ENCODE measurements around the gene WDFY4. TPM values are rescaled to one million over a fixed set of nuclear protein-coding genes. Genes with fewer than 3 reads are reported as not detected.

WDFY4 gene
- total RNA-seq, 6 experiments from 2014 or later, result not detected

DNA sequence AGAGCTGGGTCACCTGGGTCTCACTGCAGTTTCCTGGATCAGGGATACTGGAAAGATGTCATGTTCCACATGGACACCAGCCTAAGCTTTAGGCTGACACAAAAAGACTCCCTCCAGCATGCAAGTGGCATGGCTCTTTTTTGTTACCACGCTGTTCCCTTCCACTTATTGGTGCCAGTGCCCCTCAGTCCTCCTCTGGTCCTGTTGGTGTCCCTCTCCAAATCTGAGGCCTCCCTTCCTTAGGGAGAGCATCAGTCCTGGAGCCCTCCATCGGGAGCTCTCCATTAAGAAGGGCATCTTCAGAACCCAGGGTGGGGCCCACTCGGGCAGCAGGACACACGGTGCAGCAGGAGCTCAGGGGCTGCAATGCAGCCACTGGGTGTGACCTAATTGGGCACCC is 331.0 kb downstream of the WDFY4 start:
- Mint-ChIP-seq H3K27ac (no peak overlapping the region), H3K36me3 (ENCODE audit: low read depth) (no peaks in the 10 kb centered on the region), H3K27me3 (ENCODE audit: insufficient read depth) (peaks cover 8% of the 10 kb centered on the region), H3K9me3 (no peaks in the 10 kb centered on the region; the same call in 1 of the 2 replicates), H3K4me1 (ENCODE audit: low read depth) (no peaks in the 10 kb centered on the region), H3K4me3 (no peak overlapping the region)
- DNase-seq, result no peak
- TF ChIP-seq, protein P1, sequence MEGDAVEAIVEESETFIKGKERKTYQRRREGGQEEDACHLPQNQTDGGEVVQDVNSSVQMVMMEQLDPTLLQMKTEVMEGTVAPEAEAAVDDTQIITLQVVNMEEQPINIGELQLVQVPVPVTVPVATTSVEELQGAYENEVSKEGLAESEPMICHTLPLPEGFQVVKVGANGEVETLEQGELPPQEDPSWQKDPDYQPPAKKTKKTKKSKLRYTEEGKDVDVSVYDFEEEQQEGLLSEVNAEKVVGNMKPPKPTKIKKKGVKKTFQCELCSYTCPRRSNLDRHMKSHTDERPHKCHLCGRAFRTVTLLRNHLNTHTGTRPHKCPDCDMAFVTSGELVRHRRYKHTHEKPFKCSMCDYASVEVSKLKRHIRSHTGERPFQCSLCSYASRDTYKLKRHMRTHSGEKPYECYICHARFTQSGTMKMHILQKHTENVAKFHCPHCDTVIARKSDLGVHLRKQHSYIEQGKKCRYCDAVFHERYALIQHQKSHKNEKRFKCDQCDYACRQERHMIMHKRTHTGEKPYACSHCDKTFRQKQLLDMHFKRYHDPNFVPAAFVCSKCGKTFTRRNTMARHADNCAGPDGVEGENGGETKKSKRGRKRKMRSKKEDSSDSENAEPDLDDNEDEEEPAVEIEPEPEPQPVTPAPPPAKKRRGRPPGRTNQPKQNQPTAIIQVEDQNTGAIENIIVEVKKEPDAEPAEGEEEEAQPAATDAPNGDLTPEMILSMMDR (IDR thresholded peaks at IDR 0.05), result no peak

DNA sequence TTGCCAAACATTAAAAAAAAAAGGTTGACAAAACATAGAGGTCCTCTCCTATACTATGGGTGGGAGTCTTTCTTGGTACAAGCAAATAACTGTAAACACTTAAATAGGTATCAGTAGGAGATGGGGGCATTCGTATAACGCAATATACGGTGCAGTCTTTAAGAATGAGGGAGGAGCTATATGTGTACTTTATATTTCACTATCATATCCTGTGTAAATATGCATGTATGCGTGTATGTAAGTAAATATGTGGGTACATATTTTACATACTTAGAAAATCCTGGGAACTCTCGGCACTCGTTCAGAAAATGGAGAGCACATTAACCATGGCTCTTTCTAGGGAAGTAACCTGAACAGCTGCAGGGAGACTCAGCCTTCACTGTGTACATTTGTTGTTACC is 337.0 kb downstream of the WDFY4 start:
- H3K36me3 Mint-ChIP-seq (ENCODE audit: low read depth), result no peaks in the 10 kb centered on the region
- no peak for DNase-seq
- TF ChIP-seq, protein P1 (IDR thresholded peaks at IDR 0.05), result no peak
- H3K4me1 Mint-ChIP-seq (ENCODE audit: low read depth), result no peaks in the 10 kb centered on the region
- no peak overlapping the region for H3K27ac Mint-ChIP-seq
- no peak overlapping the region for H3K4me3 Mint-ChIP-seq
- H3K27me3 Mint-ChIP-seq (ENCODE audit: insufficient read depth), result peaks cover 14% of the 10 kb centered on the region
- H3K9me3 Mint-ChIP-seq, result no peaks in the 10 kb centered on the region; the same call in 1 of the 2 replicates

DNA sequence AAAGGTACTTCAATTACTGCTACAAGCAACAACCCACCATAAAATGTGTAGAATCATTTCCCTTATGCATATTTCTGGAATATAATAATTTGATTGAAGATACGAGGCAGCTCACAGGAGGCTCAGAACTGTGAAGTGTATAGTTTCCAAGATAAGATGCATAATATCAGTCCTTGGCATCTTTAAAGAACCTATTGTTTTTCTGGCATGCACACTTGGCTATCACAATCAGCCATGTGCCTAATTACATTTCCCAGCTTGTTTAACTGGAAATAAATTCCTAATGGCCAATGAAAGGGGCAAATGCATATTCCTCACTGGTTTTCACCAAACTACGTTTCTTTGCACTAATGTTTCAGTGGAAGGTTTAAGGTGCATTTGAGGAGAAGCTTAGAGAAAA is 338.4 kb downstream of the WDFY4 start:
- TF ChIP-seq, protein P1 (IDR thresholded peaks at IDR 0.05), result no peak
- DNase-seq, result no peak
- Mint-ChIP-seq H3K27ac (no peak overlapping the region), H3K4me3 (no peak overlapping the region), H3K36me3 (ENCODE audit: low read depth) (no peaks in the 10 kb centered on the region), H3K9me3 (no peaks in the 10 kb centered on the region; the same call in 1 of the 2 replicates), H3K4me1 (ENCODE audit: low read depth) (no peaks in the 10 kb centered on the region), H3K27me3 (ENCODE audit: insufficient read depth) (peaks cover 24% of the 10 kb centered on the region)

DNA sequence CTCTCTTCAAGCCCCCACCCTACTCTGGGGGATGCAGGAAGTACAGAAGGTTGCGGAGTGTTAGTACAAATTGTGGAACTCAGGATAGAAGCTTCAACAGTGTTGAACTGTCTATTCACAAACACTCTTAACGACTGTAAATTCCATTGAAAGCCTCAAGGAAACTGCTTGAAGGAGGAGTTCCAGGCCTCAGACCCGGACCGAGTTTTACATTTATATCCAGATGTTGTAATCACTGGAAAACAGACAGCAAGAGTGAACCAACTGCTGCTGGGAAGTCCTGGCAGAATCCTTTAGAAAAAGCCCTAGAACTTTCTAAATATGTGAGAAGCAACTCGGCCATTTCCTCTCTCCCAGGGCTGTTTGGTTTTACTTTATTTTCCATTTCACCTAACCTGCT is 339.1 kb downstream of the WDFY4 start:
- Mint-ChIP-seq H3K4me3 (no peak overlapping the region), H3K9me3 (no peaks in the 10 kb centered on the region; the same call in 1 of the 2 replicates), H3K27me3 (ENCODE audit: insufficient read depth) (peaks cover 26% of the 10 kb centered on the region), H3K27ac (no peak overlapping the region), H3K36me3 (ENCODE audit: low read depth) (no peaks in the 10 kb centered on the region), H3K4me1 (ENCODE audit: low read depth) (no peaks in the 10 kb centered on the region)
- TF ChIP-seq, protein P1 (IDR thresholded peaks at IDR 0.05), result no peak
- no peak for DNase-seq

DNA sequence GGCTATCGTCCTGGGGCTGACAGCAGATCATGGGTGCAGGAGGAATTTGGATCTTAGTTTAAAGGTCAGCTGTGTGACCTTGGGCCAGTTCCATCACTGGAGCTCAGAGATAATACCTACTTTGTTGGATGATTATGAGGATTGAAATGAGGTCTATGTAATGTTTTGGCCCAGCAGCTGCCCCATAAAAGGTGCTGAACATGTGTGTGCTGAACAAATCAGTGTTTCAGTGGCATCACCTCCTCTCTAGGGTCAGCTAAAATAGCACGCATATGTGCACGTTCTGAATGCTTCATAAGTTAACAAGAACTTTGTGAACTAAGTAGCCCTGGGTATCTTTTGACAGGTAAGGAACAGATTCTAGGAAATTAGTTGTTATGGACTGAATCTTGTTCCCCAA is 339.8 kb downstream of the WDFY4 start:
- Mint-ChIP-seq H3K36me3 (ENCODE audit: low read depth) (no peaks in the 10 kb centered on the region), H3K4me3 (no peak overlapping the region), H3K4me1 (ENCODE audit: low read depth) (no peaks in the 10 kb centered on the region), H3K27me3 (ENCODE audit: insufficient read depth) (peaks cover 26% of the 10 kb centered on the region), H3K9me3 (no peaks in the 10 kb centered on the region; the same call in 1 of the 2 replicates), H3K27ac (no peak overlapping the region)
- no peak for DNase-seq
- TF ChIP-seq, protein P1 (IDR thresholded peaks at IDR 0.05), result no peak
